IgD-negative memory B cell (primary cell): ENCODE measurements around the gene HSF2. TPM values are rescaled to one million over a fixed set of nuclear protein-coding genes. Genes with fewer than 3 reads are reported as not detected.
A peak's percentile ranks its signal among the peaks of the same experiment; 100 is the strongest.

Source experiments
- H3K27ac Mint-ChIP-seq, 3 donors: one replicate each; pipeline ENCODE4 v1.8.0; 2020 to 2022; ENCODE audit warnings: mild to moderate bottlenecking in 3 of 3, mixed read lengths in 3 of 3, moderate library complexity in 1 of 3
- H3K27me3 Mint-ChIP-seq: one replicate; pipeline ENCODE4 v1.8.0; 2021; ENCODE audit warnings: mixed read lengths
- H3K36me3 Mint-ChIP-seq: one replicate; pipeline ENCODE4 v1.8.0; 2020; ENCODE audit warnings: mild to moderate bottlenecking, mixed read lengths
- H3K4me1 Mint-ChIP-seq, 3 donors: one replicate each; pipeline ENCODE4 v1.8.0; 2020 to 2022; ENCODE audit warnings: mixed read lengths in 3 of 3, mild to moderate bottlenecking in 1 of 3
- H3K4me3 Mint-ChIP-seq, 4 donors: one replicate each; pipeline ENCODE4 v1.8.0; 2020 to 2022; ENCODE audit warnings: mild to moderate bottlenecking in 4 of 4, mixed read lengths in 4 of 4, moderate library complexity in 3 of 4
- H3K9me3 Mint-ChIP-seq, 3 donors: one replicate each; pipeline ENCODE4 v1.8.0; 2020 to 2021; ENCODE audit warnings: mixed read lengths in 3 of 3, mild to moderate bottlenecking in 1 of 3
- polyA plus RNA-seq: library from polyadenylated mRNA; unstranded; fragments of 300-500 nt; fragmentation: Illumina TruSeq; gene quantifications from one replicate; pipeline ENCODE4 v1.2.3, GENCODE V29; 2021

Gene HSF2
- polyA plus RNA-seq, 1 donor from 2014 or later = 8.1 TPM

DNA sequence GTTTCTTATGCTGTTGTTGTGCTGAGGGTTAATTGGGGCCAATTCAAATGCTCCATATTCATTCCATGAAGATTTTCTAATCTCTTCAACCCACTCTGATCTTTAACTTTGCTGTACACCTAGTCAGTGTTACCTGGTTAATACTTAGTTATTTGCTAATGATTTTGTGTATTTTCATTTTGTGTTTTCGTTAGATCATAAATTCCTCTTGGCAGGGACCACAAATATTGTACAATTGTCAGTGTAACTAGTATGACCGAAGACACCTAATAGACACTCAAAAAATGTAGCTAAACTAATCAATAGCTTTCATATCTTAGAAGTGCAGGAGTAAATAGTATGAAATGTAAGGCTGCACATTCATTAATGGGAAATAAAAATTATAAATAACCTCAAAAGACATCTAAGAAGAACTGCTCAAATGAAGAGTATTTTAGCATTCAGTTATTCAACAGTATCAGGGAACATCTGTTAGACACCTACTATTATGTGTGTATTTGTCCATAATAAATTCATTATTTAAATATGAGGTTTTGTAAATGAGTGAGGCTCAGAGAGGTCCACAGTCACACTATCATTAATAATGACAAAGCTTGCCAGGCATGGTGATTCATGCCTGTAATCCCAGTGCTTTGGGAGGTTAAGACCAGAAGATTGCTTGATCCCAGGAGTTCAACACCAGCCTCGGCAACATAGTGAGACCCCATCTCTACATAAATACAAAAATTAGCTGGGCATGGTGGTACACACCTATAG, 13.4 kb upstream of the HSF2 start:
- no peaks in the 10 kb centered on the region for H3K9me3 Mint-ChIP-seq
- peaks cover 6% of the 10 kb centered on the region for H3K27me3 Mint-ChIP-seq
- peak overlapping the region in 1 of 3 donors; percentile 7 for H3K27ac Mint-ChIP-seq
- H3K36me3 Mint-ChIP-seq = peaks cover 1% of the 10 kb centered on the region
- H3K4me3 Mint-ChIP-seq = no peak overlapping the region
- H3K4me1 Mint-ChIP-seq = no peaks in the 10 kb centered on the region

DNA sequence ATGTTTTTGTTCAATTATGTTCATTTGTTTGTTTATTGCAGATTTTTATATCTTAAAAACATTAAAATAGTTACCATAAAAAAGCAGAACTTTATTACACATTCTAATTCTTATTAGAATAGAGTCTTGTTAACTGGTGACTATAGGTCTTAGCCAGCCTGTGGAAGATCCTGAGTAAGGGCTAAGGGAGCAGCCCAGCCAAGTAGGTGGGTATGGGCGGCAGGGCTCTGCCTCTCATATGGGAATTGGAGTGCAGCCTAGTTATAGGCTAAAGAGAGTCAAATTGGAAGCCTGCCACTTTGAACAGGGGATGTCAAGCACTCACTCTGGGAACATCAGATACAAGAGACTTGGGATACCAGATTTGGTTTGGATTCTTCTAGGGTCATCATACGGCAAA, 10.5 kb upstream of the HSF2 start:
- Mint-ChIP-seq H3K9me3 (no peaks in the 10 kb centered on the region), H3K27ac (no peak overlapping the region), H3K4me3 (no peak overlapping the region), H3K36me3 (peaks cover 1% of the 10 kb centered on the region), H3K4me1 (no peaks in the 10 kb centered on the region), H3K27me3 (peaks cover 6% of the 10 kb centered on the region)

DNA sequence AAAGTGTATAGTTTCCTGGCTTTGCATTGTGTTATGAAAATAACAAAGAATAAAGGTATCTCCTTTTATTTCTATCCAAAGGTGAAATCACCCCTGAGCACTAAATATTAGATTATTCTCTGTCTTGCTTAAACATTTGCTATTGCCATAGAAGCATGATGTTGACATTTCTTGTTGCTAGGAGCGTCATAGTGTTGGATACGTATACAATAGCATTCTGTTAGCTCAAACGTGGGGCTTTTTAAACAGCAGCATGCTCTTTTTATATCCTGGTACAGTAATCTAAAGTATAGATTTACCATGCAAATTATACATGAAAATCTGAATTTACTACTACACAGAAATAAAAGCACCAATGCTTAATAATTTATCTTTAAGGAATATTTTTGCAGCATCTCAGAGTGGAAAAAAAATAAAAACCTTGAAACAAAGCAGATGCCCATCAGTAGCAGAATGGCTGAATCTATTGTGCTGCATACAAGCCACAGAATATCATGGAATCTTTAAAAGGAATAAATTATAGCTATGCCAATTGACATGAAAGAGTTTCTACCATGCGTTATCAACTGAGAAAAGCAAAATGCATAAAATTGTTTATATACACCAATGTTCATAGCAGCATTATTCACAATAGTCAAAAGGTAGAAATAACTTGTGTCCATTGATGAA, 9.6 kb upstream of the HSF2 start:
- Mint-ChIP-seq H3K4me3 (no peak overlapping the region), H3K27ac (no peak overlapping the region), H3K36me3 (peaks cover 1% of the 10 kb centered on the region), H3K4me1 (no peaks in the 10 kb centered on the region), H3K27me3 (peaks cover 6% of the 10 kb centered on the region), H3K9me3 (no peaks in the 10 kb centered on the region)

DNA sequence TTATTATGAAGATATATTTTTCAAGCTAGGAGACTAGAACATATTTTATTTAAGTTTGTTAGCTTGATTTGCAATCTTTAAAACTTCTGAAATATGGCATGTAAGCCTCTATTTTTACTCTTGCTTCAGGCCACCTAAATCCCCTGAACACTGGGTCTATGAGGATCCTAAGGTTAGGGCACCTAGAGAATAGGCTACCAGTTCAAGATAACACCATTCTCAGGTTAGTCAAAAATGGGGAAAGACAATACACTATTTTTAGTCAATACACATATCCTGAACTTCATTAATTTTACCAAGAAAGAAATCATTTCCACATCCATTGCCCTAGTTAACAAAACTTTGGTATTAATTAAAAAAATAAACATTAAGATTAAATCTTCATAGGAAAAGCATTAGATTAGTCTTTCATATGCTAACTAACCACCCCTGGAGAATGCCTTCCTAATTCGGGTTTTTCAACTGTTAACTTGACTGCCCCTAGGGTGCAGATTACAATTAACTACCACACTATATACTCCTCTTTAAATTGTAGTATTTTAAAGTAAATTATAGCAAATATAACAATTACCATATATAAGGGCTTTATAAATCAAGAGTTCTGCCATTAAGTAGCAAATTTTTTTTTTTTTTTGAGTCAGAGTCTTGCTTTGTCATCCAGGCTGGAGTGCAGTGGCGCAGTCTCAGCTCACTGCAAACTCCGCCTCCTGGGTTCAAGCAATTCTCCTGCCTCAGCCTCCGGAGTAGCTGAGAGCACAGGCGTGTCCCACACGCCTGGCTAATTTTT, 6.7 kb upstream of the HSF2 start:
- Mint-ChIP-seq H3K4me3 (no peak overlapping the region), H3K9me3 (no peaks in the 10 kb centered on the region), H3K27ac (no peak overlapping the region), H3K27me3 (peaks cover 3% of the 10 kb centered on the region), H3K4me1 (no peaks in the 10 kb centered on the region), H3K36me3 (no peaks in the 10 kb centered on the region)

DNA sequence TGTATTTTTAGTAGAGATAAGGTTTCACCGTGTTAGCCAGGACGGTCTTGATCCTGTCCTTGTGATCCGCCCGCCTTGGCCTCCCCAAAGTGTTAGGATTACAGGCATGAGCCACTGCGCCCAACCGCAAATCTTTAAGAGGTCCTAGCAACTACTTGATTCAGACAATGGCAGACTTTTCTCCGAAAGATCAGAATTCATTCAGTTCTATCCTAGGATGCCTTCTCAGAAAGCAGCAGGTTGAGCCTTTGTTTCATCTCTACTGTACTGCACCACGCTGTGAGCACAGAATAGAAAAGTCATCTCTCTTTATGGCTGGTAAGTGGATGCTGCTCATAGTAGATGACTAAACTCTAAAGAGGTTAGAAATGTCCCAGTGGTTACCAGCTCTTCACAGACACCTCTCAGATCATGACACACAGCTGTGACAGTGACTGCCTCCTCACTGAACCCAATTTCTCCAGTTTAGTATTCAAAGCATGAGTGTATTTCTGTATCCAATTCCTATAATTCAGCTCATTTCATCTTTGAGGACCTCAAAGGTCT, 6.0 kb upstream of the HSF2 start:
- no peaks in the 10 kb centered on the region for H3K36me3 Mint-ChIP-seq
- no peaks in the 10 kb centered on the region for H3K9me3 Mint-ChIP-seq
- H3K4me1 Mint-ChIP-seq = no peaks in the 10 kb centered on the region
- no peak overlapping the region for H3K27ac Mint-ChIP-seq
- peaks cover 3% of the 10 kb centered on the region for H3K27me3 Mint-ChIP-seq
- no peak overlapping the region for H3K4me3 Mint-ChIP-seq

DNA sequence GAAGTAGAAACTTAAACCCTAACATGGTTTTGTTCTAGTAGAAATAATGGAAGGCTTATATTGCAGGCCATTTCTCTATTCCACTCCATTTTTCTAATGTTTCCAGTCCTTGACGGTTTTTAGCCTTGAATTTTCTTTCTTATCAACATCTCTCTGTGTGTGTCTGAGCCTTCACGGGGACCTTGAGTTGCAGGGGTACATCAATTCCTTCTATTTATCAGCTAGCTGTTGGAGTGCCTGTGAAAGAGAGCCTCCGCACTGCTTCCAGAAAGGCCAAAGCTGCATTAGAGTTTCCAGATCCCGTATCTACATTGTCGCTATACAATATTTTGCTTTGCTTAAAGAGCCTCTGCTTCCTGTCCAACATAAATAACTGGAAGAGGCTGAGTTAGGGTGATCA, 5.4 kb upstream of the HSF2 start:
- H3K27me3 Mint-ChIP-seq = peaks cover 3% of the 10 kb centered on the region
- no peaks in the 10 kb centered on the region for H3K9me3 Mint-ChIP-seq
- no peak overlapping the region for H3K27ac Mint-ChIP-seq
- no peaks in the 10 kb centered on the region for H3K36me3 Mint-ChIP-seq
- no peak overlapping the region for H3K4me3 Mint-ChIP-seq
- peaks cover 1% of the 10 kb centered on the region in 3 donors for H3K4me1 Mint-ChIP-seq

DNA sequence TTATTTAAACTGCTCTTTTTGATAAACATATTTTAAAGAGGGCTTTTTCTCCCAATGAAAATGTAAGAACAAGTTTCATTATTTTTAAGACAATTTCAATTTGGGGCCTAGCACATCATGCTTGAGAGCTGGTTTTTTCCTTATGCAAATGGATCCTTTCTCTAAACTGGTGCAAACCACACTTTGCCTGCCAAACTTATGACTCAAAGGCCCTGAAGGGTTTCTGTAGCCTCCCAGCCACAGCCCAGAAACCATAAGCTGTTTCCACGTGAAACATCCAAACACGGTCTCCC, 451 bp upstream of the HSF2 start:
- Mint-ChIP-seq H3K27ac (peak overlapping the region; percentile 14 to 83 (median 76)), H3K4me3 (peak overlapping the region; percentile 91 to 98 (median 96)), H3K27me3 (no peaks in the 10 kb centered on the region), H3K4me1 (peaks cover 5 to 25% (median 17%) of the 10 kb centered on the region in 3 donors), H3K9me3 (no peaks in the 10 kb centered on the region), H3K36me3 (no peaks in the 10 kb centered on the region)

DNA sequence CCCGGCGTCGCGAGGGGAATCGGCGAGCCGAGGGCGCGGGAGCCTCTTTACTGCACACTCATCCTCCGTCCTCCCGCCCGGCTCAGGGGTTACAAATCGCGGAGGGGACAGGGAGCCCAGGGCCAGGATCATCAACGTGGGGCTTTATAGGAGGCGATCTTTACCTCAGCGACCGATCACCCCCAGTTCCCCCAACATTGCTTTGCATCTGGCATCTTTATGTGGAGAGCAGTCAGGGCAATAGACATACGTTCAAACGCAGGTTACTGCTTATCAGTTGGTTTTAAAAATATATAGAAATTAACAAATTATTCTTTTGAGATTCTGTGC, 634 bp downstream of the HSF2 start:
- no peaks in the 10 kb centered on the region for H3K9me3 Mint-ChIP-seq
- peak overlapping the region; percentile 76 to 94 (median 92) for H3K27ac Mint-ChIP-seq
- H3K4me3 Mint-ChIP-seq = peak overlapping the region; percentile 91 to 98 (median 96)
- no peaks in the 10 kb centered on the region for H3K27me3 Mint-ChIP-seq
- no peaks in the 10 kb centered on the region for H3K36me3 Mint-ChIP-seq
- peaks cover 6 to 25% (median 21%) of the 10 kb centered on the region in 3 donors for H3K4me1 Mint-ChIP-seq

DNA sequence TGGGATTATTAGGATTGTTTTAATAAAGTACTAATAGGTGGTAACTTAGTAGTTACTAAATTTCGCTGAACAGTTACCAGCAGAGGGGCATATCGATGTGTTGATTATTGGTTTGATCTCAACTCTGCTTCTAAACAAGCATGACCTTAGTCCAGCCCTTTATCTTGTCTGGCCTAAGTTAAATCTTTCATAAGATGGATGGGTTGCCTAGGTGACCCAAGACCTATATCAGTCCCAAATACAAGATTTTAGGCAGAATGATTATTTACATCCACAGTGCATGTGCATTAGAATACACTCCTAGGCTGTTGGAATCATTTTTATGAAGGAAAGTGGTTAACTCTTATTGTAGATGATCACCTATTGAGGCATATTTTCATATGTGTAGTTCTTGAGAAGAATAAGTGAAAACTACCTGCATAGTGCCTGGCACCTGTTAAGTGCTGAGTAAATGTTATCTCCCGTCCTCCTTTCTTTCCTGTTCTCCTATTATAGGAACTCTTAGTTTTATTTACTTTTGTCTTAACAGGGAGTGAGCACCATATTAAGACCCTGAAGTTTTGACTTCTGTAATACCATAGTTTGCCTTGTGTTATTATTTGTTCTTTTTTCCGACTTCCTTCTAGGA, 1.1 kb downstream of the HSF2 start:
- H3K27ac Mint-ChIP-seq = peak overlapping the region in 2 of 3 donors; percentile 76 to 92
- H3K9me3 Mint-ChIP-seq = no peaks in the 10 kb centered on the region
- peak overlapping the region; percentile 91 to 98 (median 96) for H3K4me3 Mint-ChIP-seq
- H3K36me3 Mint-ChIP-seq = no peaks in the 10 kb centered on the region
- peaks cover 6 to 25% (median 21%) of the 10 kb centered on the region in 3 donors for H3K4me1 Mint-ChIP-seq
- H3K27me3 Mint-ChIP-seq = no peaks in the 10 kb centered on the region

DNA sequence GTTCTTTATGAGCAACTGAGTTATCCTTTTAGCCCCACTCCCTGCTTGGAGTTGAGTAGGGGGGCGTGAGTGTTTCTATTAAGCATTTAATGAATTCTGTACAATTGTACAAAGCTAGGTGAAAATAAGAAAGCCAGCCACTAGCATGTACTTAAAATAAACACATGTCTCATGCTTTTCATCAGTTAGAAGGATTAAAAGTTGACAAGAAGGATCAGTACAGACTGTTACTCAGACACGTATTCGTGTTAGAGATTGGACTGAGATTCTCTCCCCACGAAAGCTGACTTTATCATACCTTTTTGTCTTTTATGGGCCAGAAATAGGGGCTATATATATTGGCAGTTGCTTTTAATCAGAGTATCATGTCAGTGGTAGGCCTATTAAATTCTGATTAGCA, 1.7 kb downstream of the HSF2 start:
- Mint-ChIP-seq H3K9me3 (no peaks in the 10 kb centered on the region), H3K27ac (peak overlapping the region in 2 of 3 donors; percentile 38 to 76), H3K4me3 (peak overlapping the region; percentile 91 to 98 (median 96)), H3K27me3 (no peaks in the 10 kb centered on the region), H3K4me1 (peaks cover 6 to 30% (median 25%) of the 10 kb centered on the region in 3 donors), H3K36me3 (no peaks in the 10 kb centered on the region)

DNA sequence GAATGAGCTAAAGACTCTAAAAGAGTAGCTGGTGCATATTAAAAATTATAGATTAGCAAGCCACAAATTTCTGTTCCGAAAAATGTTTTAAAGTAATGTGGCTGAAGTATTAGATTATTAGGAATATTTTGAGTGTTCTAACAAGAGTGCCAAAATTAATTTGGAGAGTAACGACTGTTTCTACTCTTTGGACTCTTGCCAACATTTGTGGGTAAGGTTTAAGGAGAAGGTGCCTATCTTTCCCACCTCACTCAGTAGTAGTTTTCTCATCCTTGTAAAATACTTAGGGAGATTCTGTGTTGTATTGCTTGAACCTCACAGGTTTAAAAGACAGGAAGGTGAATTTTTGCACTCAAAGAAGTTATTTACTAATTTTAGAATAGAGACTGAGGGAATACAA, 5.0 kb downstream of the HSF2 start:
- H3K27me3 Mint-ChIP-seq = no peaks in the 10 kb centered on the region
- H3K9me3 Mint-ChIP-seq = no peaks in the 10 kb centered on the region
- H3K27ac Mint-ChIP-seq = no peak overlapping the region
- H3K36me3 Mint-ChIP-seq = peaks cover 4% of the 10 kb centered on the region
- no peak overlapping the region for H3K4me3 Mint-ChIP-seq
- H3K4me1 Mint-ChIP-seq = peaks cover 3 to 43% (median 39%) of the 10 kb centered on the region in 3 donors

DNA sequence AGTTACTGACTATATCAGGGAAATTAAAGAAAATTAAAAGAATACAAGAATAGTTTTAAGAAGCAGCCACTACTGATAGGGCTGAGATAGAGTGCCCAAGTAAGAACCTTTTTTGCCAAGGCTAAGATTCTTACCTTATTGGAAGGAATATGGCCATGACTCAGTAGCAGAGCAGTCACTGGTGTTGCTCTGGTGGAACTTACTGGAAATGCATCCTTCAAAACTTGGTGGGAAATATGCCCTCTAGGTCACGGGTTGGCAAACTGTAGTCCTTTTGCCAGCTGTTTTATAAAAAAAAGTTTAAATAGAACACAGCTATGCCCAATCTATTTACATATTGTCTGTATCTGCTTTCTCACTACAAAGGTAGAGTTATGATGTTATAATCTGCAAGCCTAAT, 6.0 kb downstream of the HSF2 start:
- Mint-ChIP-seq H3K27me3 (no peaks in the 10 kb centered on the region), H3K4me3 (no peak overlapping the region), H3K27ac (no peak overlapping the region), H3K9me3 (no peaks in the 10 kb centered on the region), H3K4me1 (peaks cover 5 to 46% (median 40%) of the 10 kb centered on the region in 3 donors), H3K36me3 (peaks cover 4% of the 10 kb centered on the region)

DNA sequence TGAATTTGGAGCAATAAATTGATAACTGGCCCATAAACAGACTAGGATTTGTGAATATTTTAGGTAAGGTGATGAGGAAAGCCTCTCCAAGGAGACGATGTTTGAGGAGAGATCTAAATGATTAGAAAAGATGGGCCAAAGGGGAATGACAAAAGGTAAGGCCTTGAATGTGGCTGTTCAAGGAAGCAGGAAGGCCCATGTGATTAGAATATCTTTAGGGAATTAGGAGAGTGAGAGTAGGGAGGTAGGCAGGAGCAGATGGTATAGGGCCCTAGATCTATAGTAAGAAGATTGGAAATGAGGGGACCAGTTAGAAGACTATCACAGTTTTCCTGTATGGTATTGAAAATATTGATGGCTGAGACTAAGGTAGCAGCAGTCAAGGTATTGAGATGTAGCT, 6.7 kb downstream of the HSF2 start:
- peaks cover 5 to 38% (median 34%) of the 10 kb centered on the region in 3 donors for H3K4me1 Mint-ChIP-seq
- peaks cover 4% of the 10 kb centered on the region for H3K36me3 Mint-ChIP-seq
- no peaks in the 10 kb centered on the region for H3K9me3 Mint-ChIP-seq
- no peak overlapping the region for H3K27ac Mint-ChIP-seq
- peak overlapping the region in 1 of 4 donors; percentile 48 for H3K4me3 Mint-ChIP-seq
- H3K27me3 Mint-ChIP-seq = no peaks in the 10 kb centered on the region

DNA sequence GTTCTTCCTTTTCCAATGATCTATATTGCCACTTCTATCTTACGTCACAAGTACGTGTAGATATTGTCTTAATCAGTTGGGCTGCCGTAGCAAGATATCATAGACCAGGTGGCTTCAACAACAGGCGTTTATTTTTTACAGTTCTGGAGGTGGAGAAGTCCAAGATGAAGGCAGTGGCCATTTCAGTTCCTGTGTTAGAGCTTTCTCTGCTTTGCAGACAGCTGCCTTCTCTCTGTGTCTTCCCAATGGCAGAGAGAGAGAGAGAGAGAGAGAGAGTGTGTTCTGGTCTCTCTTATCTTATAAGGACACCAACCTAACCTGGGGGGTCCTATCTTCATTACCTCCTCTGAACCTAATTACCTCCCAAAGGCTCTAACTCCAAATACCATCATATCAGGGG, 8.3 kb downstream of the HSF2 start:
- no peak overlapping the region for H3K27ac Mint-ChIP-seq

DNA sequence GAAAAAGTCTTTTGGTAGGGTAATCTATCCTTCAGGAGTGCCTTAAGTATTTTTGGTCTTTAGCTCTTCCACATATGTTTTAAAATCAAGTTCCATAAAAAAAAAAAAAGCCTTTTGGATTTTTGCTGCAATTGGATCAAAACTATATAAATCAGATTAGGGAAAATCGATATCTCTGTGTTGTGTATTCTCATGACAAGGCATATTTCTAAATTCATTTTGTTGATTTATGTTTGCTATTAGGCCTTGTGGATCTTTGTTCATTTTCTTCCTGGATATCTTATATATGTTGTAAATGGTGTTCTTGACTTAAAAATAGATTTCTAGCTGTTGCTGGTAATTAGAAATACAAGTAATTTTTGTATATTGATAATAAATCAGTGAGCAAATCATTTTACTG, 8.8 kb downstream of the HSF2 start:
- no peak overlapping the region for H3K4me3 Mint-ChIP-seq
- no peak overlapping the region for H3K27ac Mint-ChIP-seq
- H3K4me1 Mint-ChIP-seq = peaks cover 8 to 30% (median 27%) of the 10 kb centered on the region in 3 donors
- H3K9me3 Mint-ChIP-seq = no peaks in the 10 kb centered on the region
- H3K36me3 Mint-ChIP-seq = peaks cover 7% of the 10 kb centered on the region
- H3K27me3 Mint-ChIP-seq = no peaks in the 10 kb centered on the region

More for the DNA sequence above, 8.3 kb downstream of the HSF2 start:
- Mint-ChIP-seq H3K9me3 (no peaks in the 10 kb centered on the region), H3K4me3 (no peak overlapping the region), H3K27me3 (no peaks in the 10 kb centered on the region), H3K36me3 (peaks cover 6% of the 10 kb centered on the region), H3K4me1 (peaks cover 8 to 30% (median 27%) of the 10 kb centered on the region in 3 donors)
